ELR (cell line): ENCODE results near the gene SYK.

ENCODE experiments used
- DNase-seq: peaks from one replicate; pipeline ENCODE4 v3.0.0-alpha.2; 2015; ENCODE audit warnings: low read depth

SYK gene

GRCh38 chr9:90825586-90825985 lies 24.0 kb downstream of the SYK start:
- DNase-seq, result no peak

DNA sequence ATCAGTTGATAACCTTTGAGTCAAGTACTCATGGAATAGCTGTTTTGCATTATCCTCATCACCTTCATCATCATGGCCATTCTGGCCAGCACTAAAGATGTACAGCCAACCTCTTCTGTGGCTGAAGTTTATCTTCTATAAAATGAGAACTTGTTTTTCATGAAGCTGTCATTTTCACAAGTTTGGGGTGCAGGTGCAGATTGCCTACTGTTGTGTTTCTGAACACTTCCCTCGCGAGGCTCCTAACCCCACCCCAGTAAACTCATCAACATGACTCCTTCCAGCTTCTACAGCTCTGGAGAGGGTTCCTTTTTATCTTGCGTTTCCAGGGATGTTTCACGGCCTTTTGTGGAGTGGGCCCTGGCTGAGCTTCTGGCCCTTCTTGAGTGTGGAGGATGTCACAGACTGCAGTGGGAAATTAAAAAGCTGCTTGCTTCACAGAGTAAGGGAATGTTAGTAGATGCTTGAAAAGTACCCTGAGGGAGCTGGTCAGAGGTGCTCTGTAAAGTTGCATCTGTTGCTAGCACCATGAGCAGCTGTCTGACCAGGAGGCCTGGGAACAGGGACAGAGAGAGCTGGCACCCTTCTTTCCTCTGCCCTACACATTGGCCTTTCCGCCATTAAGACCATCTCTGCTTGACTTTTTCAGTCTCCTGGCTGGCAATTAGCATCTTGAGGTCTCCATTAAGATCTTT lies 24.9 kb downstream of the SYK start:
- no peak for DNase-seq

GRCh38 chr9:90827181-90827871 lies 25.7 kb downstream of the SYK start:
- no peak for DNase-seq

GRCh38 chr9:90830051-90830450 lies 28.4 kb downstream of the SYK start:
- DNase-seq, result no peak

GRCh38 chr9:90830977-90831376 lies 29.4 kb downstream of the SYK start:
- DNase-seq, result no peak

DNA sequence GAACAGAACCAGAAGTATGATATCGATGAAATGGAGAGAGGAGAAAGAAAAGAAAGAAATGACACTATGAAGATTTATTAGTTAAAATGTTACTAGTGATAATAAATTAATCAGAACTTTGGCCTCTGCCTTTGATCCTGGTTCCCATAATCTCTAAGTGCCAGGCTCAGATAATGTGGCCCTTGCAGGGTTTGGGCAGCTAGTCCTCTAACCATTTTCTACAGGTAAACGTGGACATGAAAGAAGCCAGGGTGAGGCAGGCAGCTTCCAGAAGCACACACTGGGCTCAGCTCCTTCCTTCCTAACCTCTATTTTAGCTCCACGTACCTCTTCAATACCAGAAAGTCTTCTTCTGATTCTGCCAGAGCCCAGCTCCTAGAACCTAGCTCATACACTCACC lies 30.6 kb downstream of the SYK start:
- DNase-seq, result no peak

DNA sequence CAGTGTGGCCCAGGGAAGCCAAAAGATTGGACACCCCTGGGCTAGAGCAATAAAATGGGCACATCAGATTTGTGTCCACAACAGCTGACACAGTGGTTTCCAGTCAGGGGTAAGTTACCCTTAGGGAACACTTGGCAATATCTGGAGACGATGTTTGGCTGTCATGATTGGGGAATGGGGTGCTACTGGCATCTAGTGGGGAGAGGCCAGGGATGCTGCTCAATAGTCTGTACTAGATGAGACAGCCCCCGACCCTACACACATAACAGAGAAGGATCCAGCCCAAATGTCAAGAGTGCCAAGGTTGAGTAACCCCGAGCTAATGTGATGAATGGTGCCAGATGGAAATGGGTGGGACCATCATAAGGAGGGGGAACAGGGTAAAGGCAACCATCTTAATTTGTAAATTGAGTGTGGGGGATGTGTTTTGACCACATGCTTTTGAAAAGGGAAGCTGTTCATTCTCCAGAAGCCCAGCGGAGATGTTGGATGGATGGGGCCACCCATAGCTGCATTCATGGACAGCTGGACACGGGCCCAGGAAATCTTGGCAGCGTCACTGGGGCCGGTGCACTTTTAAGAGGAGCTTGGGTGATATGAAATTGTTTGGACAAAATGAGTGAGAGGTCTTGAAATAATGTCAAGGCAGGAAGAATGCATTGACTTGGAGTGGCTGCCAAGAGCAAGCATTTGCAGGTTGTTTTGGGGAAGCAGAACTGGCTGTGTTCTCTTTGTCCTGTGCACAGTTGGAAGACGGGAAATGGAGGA lies 33.4 kb downstream of the SYK start:
- DNase-seq, result no peak

- DNase-seq, result no peak
Measured at GRCh38 chr9:90836411-90837080, 34.9 kb downstream of the SYK start.

GRCh38 chr9:90838098-90838497 lies 36.5 kb downstream of the SYK start:
- no peak for DNase-seq

- no peak for DNase-seq
Measured at GRCh38 chr9:90838581-90839154, 37.0 kb downstream of the SYK start.

GRCh38 chr9:90839183-90839728 lies 37.6 kb downstream of the SYK start:
- DNase-seq, result no peak

GRCh38 chr9:90840696-90841095 lies 39.1 kb downstream of the SYK start:
- no peak for DNase-seq

DNA sequence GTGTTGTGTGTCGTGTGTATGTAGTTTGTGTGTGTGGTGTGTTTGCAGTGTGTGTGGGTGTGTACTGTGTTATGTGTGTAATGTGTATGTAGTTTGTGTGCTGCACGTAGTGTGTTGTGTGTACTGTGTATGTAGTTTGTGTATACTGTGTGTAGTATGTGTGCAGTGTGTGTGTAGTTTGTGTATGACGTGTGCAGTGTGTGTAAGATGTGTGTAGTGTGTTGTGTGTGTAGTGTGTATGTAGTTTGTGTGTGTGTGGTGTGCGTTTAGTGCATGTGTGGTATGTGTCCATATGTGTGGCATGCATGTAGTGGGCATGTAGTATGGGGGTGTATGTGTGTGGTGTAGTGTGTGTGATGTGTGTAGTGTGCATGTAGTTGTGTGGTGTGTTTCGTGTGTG lies 39.6 kb downstream of the SYK start:
- DNase-seq, result no peak

- DNase-seq, result no peak
Measured at GRCh38 chr9:90841615-90842014, 40.0 kb downstream of the SYK start.

DNA sequence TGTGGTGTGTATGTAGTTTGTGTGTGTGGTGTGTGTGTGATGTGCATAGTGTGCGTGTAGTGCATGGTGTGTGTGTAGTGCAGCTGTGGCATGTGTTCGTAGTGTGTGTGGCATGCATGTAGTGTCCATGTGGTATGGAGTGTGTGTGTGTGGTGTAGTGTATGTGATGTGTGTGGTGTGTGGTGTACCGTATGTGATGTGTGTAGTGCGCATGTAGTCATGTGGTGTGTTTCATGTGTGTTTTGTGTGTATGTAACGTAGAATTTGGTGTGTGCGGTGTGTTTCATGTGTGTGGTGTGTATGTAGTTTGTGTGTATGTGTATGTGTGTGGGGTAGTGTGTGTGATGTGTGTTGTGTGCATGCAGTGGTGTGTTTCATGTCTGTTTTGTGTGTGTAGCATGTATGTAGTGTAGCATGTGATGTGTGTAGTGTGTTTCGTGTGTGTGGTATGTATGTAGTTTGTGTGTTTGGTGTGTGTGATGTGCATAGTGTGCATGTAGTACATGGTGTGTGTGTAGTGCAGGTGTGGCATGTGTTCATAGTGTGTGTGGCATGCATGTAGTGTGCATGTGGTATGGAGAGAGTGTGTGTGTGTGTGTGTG lies 40.7 kb downstream of the SYK start:
- DNase-seq, result no peak

DNA sequence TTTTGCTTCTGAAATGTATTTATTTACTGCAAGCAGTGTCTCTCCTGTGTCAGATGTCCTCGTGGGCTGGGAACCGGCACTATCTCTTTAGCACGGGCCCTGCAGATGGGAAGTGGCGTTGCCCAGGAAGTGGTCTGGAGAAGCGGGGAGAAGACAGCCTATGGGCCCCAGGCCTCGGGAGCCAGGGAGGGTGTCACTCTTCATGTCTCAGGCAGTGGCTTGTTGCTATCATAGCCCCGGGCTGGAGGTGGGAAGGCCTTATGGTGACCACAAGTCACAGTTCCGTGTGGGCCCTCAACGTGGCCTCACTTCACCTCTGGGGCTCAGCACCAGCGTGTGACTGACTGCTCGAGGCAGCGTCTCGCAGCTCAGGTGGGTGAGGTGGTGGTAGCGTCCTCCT lies 41.4 kb downstream of the SYK start:
- DNase-seq, result no peak

DNA sequence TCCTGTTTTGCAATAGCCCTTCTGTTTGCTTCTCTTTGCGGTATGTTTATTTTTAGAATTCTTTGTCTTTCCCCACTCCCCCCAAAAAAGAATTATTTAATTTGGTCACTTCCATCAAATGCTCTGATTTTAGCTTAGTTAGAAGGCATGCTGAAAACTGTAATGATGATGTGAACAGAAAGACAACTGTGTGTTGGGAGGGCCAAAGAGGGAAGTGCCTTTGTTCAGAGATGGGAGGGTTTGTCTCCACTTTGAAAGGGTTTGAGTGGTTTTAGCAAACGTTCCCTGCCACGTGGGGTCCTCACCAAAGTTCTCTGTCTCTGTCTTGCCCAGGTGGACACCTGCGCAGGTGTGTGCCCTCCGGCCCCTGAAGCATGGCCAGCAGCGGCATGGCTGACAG lies 41.9 kb downstream of the SYK start:
- DNase-seq, result no peak

GRCh38 chr9:90844326-90844725 lies 42.7 kb downstream of the SYK start:
- DNase-seq, result no peak

DNA sequence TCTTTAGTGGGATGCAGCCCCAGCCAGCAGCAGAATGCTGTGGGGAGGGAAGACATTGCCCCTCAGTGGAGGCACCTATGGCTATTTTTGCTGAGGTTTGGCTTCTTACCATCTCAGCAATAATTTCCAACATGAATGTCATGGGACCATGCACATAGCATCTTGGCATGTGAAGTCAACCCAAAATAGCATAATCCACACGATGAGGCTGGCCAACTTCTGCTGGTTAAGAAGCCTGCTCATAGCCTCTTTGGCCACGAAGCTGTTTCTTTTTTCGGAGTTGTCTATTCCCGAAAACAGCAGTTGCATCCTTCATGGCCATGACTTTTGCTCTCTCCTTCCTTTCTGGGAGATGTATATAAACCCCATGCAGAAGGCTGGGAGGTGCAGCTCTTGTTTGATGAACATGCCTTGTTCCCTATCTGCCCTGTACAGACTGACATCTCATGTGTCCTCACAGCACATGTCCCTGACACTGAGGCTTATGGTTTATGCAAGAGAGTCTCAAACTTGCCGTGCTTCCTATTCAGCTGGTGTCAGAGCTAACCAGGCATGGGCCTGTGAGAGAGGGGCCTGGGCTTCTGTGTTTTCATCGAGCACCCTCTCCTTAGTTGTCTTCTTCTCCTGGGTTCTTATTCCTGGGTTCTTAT lies 45.3 kb downstream of the SYK start:
- no peak for DNase-seq

DNA sequence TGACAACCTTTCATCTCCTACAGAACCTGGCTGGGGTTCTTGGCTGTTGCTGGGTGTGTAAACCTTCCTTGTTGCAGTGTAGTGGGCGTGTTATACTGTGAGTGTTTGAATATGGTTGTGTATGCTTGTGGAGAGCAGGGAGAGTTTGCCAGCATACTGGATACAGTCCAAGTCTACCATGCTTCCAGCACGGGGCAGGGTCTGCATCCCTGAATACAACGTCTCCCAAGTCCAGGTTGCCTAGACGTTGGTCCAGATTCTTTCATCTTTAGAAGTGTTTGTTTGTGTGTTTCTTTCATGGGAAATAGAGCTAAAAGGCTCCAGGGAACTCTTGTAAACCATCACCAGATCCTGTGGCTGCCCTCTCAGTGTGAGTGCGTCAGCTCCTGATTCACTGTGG lies 46.4 kb downstream of the SYK start:
- no peak for DNase-seq

DNA sequence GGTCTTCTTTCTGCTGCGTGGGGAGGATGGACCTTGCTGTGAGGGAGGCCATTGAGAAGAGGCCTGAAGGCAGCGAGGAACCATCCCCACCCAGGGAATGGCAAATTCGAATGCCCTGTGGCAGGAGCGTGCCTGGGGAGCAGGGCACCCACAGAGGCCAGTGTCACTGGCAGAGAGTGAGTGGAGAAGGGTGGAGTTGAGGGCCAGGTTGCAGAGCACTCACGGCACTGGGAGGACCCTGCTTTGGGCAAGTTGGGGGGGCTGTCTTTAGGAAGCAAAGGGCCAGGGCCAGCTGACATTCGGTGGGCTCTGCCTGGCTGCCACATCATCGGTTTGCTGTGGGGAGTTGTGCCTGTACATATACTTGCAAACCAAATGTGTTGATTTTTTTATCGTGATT lies 47.2 kb downstream of the SYK start:
- DNase-seq, result no peak
